ENCODE data around the gene EPC1.
"Not testable (repeated sequence)": the region's sequence is repeated elsewhere in the genome, so short reads cannot be mapped to it uniquely, and the experiment has no call there.

The EPC1 gene

GRCh38 chr10:32218206-32219044 is 128.5 kb downstream of the EPC1 start:
- DNase-seq (ENCODE audit: low read depth, low spot score); H3K9me3 ChIP-seq (ENCODE audit: control insufficient read depth, insufficient read depth, low read length); H3K4me3 ChIP-seq (ENCODE audit: low read length); H3K36me3 ChIP-seq (ENCODE audit: control insufficient read depth, insufficient read depth, low read length); H3K27me3 ChIP-seq (ENCODE audit: control insufficient read depth, insufficient read depth, low read length); H3K27ac ChIP-seq (ENCODE audit: low read length); H3K4me1 ChIP-seq (ENCODE audit: control insufficient read depth, insufficient read depth, low read length): not testable (repeated sequence)
- WGBS (ENCODE audit: insufficient coverage, insufficient read length): no CpG with 5 or more reads among the region's 5 CpGs

Measured in iPS DF 6.9 (cell line).